HG03175 (cell line): ENCODE results near the gene LATS2.

Experiments
- ATAC-seq: cut with Tn5 transposase; IDR thresholded peaks from one replicate; pipeline ENCODE4 v1.9.1; 2021; ENCODE audit warnings: mild to moderate bottlenecking, moderate library complexity; ENCODE audit not compliant: unreplicated experiment

LATS2 gene

DNA sequence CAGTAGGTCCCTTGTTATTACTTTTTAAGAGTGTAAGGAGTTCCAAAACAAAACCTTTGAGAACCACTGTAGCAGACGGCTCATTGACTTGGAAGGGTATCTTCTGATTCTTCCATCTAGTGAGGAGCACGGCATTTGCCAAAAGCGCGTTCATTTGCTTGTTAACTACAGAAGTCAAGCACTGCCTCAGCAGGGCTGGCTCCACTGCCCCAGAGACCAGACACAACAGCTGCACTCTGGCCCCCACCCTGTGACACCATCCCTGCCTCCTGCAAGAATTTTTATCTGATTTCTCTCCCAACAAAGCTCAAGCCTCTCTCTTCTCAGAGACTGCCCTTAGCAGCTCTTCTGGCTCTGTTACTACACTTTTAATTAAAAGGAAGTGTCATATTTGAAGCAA is 138.1 kb downstream of the LATS2 start:
- no peak for ATAC-seq
